Measurements from ENCODE around the gene CHRNA5.

The CHRNA5 gene

DNA sequence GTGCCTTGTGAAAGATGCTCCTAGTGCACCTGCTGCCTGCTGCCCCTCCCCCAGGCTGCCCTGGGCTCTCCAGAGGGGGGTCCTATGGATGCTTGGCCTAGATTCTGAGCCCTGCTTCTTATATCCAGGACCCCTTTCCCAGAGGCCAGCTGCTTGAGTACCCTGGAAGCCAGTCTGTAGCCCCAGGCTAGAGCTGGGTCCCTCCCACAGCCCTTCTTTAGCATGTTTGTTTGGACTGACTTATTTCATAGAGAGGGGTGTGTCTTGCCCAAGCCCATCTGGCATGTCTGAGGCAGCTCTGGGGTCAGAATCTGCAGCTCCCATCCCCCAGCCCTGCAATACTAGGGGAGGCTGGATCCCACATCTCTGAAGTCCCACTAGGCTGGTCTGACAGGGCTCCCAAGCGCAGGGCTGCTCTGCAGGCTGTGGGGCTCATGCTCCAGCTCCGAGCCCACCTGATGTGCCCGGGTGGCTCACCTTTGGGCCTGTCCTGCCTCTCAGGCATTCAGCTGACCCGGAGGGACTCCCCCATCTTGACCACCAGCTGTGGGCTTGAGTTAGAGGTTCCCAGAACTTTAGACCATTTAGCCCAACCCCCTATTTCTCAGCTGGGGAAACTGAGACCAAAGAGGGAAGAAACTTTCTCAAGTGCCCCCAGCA, 72.6 kb downstream of the CHRNA5 start:
- TF ChIP-seq, protein P1, sequence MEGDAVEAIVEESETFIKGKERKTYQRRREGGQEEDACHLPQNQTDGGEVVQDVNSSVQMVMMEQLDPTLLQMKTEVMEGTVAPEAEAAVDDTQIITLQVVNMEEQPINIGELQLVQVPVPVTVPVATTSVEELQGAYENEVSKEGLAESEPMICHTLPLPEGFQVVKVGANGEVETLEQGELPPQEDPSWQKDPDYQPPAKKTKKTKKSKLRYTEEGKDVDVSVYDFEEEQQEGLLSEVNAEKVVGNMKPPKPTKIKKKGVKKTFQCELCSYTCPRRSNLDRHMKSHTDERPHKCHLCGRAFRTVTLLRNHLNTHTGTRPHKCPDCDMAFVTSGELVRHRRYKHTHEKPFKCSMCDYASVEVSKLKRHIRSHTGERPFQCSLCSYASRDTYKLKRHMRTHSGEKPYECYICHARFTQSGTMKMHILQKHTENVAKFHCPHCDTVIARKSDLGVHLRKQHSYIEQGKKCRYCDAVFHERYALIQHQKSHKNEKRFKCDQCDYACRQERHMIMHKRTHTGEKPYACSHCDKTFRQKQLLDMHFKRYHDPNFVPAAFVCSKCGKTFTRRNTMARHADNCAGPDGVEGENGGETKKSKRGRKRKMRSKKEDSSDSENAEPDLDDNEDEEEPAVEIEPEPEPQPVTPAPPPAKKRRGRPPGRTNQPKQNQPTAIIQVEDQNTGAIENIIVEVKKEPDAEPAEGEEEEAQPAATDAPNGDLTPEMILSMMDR (conservative IDR thresholded peaks at IDR 0.05), result no peak

DNA sequence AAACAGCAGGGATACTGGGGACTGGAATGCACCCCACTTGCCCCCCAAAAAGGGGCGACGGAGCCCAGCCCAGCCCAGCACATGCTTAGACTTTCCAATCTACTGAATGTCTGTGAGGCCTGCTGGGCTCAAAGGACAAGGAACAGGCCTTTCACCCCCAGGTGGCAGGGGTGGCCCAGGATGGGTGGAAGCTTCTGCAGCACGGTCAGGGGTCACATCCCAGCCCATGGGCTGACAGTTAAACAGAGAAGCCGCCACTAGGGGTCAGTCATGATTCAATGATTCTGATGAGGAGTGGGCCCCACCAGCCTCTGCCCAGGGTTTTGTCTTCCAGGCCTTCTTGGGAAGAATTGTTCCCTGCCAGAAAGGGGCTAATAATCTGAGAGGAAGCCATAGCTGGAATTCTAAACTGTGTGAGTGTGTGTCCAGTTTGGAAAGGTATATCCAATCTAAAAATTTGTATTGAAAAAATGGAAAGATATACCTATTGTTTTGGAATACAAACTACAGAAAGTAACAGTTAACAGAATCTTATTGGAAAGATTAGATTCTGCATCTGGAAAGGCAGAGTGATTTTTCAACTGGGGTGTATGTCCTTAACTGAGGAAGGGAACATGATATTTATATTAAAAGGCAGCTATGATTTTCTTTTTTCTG, 73.5 kb downstream of the CHRNA5 start:
- no peak overlapping the region for H3K27ac ChIP-seq
- TF ChIP-seq, protein P1 (conservative IDR thresholded peaks at IDR 0.05), result peak; percentile 82

More for the DNA sequence above, 72.6 kb downstream of the CHRNA5 start:
- H3K27ac ChIP-seq, result no peak overlapping the region

DNA sequence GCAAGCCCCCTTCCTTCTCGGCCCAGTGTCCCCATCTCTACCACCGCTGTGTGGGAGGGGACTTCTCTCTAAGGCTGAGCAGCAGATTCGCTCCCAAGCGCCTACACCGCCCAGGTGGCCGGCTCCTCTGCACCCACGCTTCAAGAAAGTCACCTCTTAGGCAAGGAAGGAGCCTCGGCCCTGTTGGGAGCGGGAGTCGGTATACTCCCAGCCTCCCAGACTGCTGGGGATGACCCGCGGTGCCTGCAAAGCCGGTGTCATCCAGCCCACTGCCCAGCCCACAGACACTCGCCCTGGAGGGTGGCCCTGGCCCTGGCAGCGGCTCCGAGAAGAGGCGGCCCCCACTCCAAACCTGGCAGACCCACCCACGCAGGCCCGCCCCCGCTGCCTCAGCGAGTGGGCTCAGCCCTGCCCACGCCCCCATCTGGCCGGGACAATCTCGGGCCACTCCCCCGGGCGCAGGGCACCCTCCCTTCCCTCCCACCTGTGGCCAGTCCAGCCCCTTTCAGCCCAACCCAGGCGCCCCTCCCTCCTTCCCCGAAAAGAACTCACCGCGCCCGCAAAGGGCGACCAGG, 75.3 kb downstream of the CHRNA5 start:
- TF ChIP-seq, protein P1 (conservative IDR thresholded peaks at IDR 0.05), result no peak; the same call in 1 of the 2 replicates
- peak overlapping the region; percentile 26; the same call in 1 of the 2 replicates for H3K27ac ChIP-seq

DNA sequence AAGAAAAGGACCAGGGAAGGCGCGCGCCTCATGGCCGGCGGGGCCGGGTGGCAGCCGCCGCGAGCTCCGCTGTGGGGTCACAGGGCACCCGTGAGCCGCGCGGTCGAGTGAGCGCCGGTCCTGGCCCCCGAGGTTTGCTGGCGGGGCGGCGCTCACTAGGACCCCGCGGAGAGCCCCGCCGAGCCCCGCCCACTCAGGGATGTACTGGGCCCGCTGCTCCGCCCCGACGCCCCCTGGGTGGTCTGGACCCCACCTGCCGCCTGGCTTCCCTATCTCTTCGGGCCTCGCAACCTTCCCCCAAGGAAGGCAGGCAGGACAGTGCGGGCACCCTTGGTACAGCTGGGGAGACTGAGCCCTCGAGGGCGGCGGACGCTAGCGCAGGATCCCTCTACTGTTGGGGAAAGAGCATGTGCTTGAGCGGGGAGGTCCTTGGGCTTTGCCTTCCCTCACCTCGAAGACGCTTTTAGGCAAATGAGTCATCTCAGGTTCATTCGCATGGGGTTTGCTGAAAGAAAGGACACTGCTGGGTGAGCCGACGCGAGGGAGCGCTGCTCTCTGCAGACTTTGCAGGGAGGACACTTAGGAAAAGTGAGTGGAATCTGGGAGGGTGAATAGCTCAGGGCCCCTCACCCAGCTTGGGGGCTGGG, 75.9 kb downstream of the CHRNA5 start, which contains the start of gene CHRNB4:
CHRNB4 (minus strand) TSS at position 109 of the 647 bp plus-strand sequence; CDS start at position 32, 77 bp downstream.
- TF ChIP-seq, protein P1 (conservative IDR thresholded peaks at IDR 0.05), result no peak; the same call in 1 of the 2 replicates
- peak within 1 kb of the TSS; percentile 26; the same call in 1 of the 2 replicates for H3K27ac ChIP-seq

DNA sequence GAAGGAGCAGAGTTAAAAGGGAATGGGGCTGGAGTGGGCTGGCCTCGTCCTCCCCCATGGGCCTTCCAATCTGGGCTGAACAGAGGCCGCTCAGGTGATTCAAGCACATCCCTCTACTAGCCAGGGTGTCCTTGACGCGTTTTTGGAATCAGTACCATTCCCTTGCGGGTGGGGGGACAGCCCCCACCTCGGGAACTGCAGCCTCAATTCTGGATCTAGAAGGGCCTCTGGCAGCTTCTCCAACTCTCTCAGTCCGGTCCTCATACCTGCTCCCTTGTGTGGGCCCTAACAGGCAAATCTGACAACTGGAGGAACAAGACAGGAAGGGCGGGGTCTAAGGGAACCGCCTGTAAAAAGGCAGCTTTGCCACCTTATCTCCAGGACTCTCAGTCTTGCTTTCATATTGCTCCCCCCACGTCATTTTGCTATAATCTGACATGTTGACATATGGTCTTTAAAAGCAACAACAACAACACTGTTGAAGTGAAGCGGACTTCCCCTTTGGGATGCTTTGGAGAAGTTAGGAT, 76.5 kb downstream of the CHRNA5 start:
- TF ChIP-seq, protein P1 (conservative IDR thresholded peaks at IDR 0.05), result no peak
- no peak overlapping the region for H3K27ac ChIP-seq

DNA sequence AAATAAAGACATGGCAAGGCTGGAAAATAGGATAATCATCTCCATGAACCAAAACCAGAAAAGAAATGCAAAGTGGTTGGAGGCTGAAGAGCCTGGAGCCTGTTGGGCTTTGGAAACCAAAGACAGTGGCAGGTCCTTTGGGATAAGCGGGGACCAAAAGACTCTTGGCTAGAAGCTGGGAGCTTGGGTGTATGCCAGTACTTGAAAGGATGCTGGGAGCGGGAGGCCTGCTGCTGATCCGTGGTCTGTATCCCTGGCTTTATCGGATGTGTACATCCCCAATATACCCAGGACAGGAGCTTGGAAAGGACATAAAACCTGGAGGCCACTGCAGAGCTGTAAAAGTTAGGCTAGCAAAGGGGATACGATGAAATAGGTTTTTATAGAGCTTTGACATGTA, 77.0 kb downstream of the CHRNA5 start:
- TF ChIP-seq, protein P1 (conservative IDR thresholded peaks at IDR 0.05), result no peak
- no peak overlapping the region for H3K27ac ChIP-seq

Data from VCaP (cell line).